HepG2 (cell line): ENCODE data around the gene ALG14. TPM values are rescaled to one million over a fixed set of nuclear protein-coding genes. Genes with fewer than 3 reads are reported as not detected.

ENCODE experiments used
- ATAC-seq: fragments of 200-7000 bp; cut with Tn5 transposase; 3 replicates; pipeline ENCODE4 v1.9.1; 2020; ENCODE audit warnings: mild to moderate bottlenecking, moderate library complexity
- BruUV-seq: library from RNA; stranded (reverse); fragments of 400-500 nt; replicated peaks from 2 replicates; lab custom pipeline; 2021; lab: Mats Ljungman, UMichigan
- CTCF ChIA-PET: fragments of 300-600 bp; formaldehyde crosslinking; extraction: SDS; loops from one replicate; lab custom pipeline; 2021; ENCODE audit warnings: low total read pairs, inconsistent platforms, low intra/inter-chr PET ratio; lab: Yijun Ruan, JAX
- POLR2A ChIA-PET: fragments of 350-600 bp; sonication (Branson Sonifier 250); formaldehyde crosslinking; loops from one replicate; lab custom pipeline; 2020; ENCODE audit warnings: antibody characterized with exemption, inconsistent platforms; lab: Yijun Ruan, JAX
- DNase-seq: peaks from one replicate; pipeline ENCODE4 v3.0.0-alpha.2; 2015; ENCODE audit warnings: low spot score
- FAIRE-seq: peaks from 3 replicates; lab custom pipeline; 2011; peaks lifted over from hg19 to GRCh38; lab: Jason Lieb, UNC
- H2AFZ ChIP-seq: one replicate; pipeline ENCODE4 v1.6.1; 2011; ENCODE audit warnings: low read length, inconsistent platforms
- H3K27ac ChIP-seq: fragments of 300-600 bp; 3 replicates; pipeline ENCODE4 v1.8.0; 2011; ENCODE audit warnings: mixed run types, mild to moderate bottlenecking, mixed read lengths, low read length, inconsistent platforms; ENCODE audit not compliant: insufficient read depth; ENCODE audit errors: extremely low read length
- H3K27me3 ChIP-seq, 2 experiments: fragments of 200-600 bp in 1 of 2; 2 replicates in 1 of 2; 3 replicates in 1 of 2; pipeline versions ENCODE4 v1.6.0 to v1.8.0; 2011; ENCODE audit warnings: low read length in 2 of 2, mild to moderate bottlenecking in 2 of 2, moderate library complexity in 2 of 2, inconsistent platforms in 1 of 2; ENCODE audit not compliant: insufficient read depth in 2 of 2, control insufficient read depth in 1 of 2
- H3K36me3 ChIP-seq, 2 experiments: fragments of 200-600 bp in 1 of 2; replicated peaks in 1 of 2; 2 replicates in 1 of 2; 3 replicates in 1 of 2; pipeline versions ENCODE4 v1.5.1 to v1.8.0; 2011; ENCODE audit warnings: low read length in 2 of 2, inconsistent platforms in 1 of 2; ENCODE audit not compliant: insufficient read depth in 2 of 2, control insufficient read depth in 1 of 2
- H3K4me1 ChIP-seq: 2 replicates; pipeline ENCODE4 v1.5.1; 2012; ENCODE audit warnings: low read length, inconsistent platforms; ENCODE audit not compliant: insufficient read depth
- H3K4me2 ChIP-seq: 2 replicates; pipeline ENCODE4 v1.6.0; 2011; ENCODE audit warnings: low read depth, low read length, inconsistent platforms
- H3K4me3 ChIP-seq, 3 experiments: fragments of 200-600 bp in 1 of 3; sonication (generic), shearing (Covaris generic) in 1 of 3; replicated peaks in 1 of 3; 2 replicates each; pipeline ENCODE4 v1.5.1; 2011 to 2016; ENCODE audit warnings: low read length in 3 of 3, inconsistent platforms in 2 of 3, low read depth in 2 of 3, mild to moderate bottlenecking in 2 of 3, control low read depth in 1 of 3, mixed read lengths in 1 of 3; ENCODE audit not compliant: insufficient read depth in 1 of 3
- H3K79me2 ChIP-seq: one replicate; pipeline ENCODE4 v1.6.1; 2011; ENCODE audit warnings: low read length, inconsistent platforms; ENCODE audit not compliant: insufficient read depth
- H3K9ac ChIP-seq: 2 replicates; pipeline ENCODE4 v1.6.0; 2011; ENCODE audit warnings: mild to moderate bottlenecking, low read depth, low read length, inconsistent platforms; ENCODE audit not compliant: insufficient read depth
- H3K9me3 ChIP-seq: 2 replicates; pipeline ENCODE4 v1.5.1; 2012; ENCODE audit warnings: mild to moderate bottlenecking, low read length
- H4K20me1 ChIP-seq: 2 replicates; pipeline ENCODE4 v1.6.0; 2011; ENCODE audit warnings: inconsistent platforms, mild to moderate bottlenecking, low read length, moderate library complexity; ENCODE audit not compliant: insufficient read depth
- ARID5B ChIP-seq: IDR thresholded peaks from 2 replicates; pipeline ENCODE4 v1.4.0; 2020; ENCODE audit warnings: mild to moderate bottlenecking, missing genetic modification reagents
- NFE2L2 ChIP-seq: fragments of 150-350 bp; IDR thresholded peaks from 2 replicates; pipeline ENCODE4 v1.6.1; 2014; ENCODE audit warnings: low read length
- THRA ChIP-seq: sonication (generic); formaldehyde crosslinking; IDR thresholded peaks from 2 replicates; pipeline ENCODE4 v1.4.0; 2020; ENCODE audit warnings: missing genetic modification reagents, borderline replicate concordance
- ZKSCAN8 ChIP-seq: IDR thresholded peaks from 2 replicates; pipeline ENCODE4 v1.6.1; 2016; ENCODE audit warnings: borderline replicate concordance, missing genetic modification reagents, missing compliant biosample characterization
- ZNF383 ChIP-seq: sonication (generic); formaldehyde crosslinking; IDR thresholded peaks from 2 replicates; pipeline ENCODE4 v1.4.0; 2020; ENCODE audit warnings: missing genetic modification reagents, mild to moderate bottlenecking, borderline replicate concordance
- ZSCAN21 ChIP-seq: sonication (generic); formaldehyde crosslinking; IDR thresholded peaks from 2 replicates; pipeline ENCODE4 v1.8.0; 2022; ENCODE audit warnings: mild to moderate bottlenecking, missing genetic modification reagents, moderate library complexity, borderline replicate concordance
- ZXDC ChIP-seq: sonication (generic); formaldehyde crosslinking; IDR thresholded peaks from 2 replicates; pipeline ENCODE4 v1.5.0; 2020; ENCODE audit warnings: mild to moderate bottlenecking, missing genetic modification reagents
- WGBS: methylation state at CpG from one replicate; pipeline ENCODE4 v1.1.6; 2017; ENCODE audit warnings: low lambda C conversion rate; 5-methylcytosine and 5-hydroxymethylcytosine counted together
- in situ Hi-C: cut with HindIII; loops from 2 replicates; pipeline ENCODE4 v1.10.0; 2017; ENCODE audit warnings: low pct_unique_long_range_greater_than_20kb; ENCODE audit not compliant: extremely low pct_ligation_motif_present
- intact Hi-C: fragments of 100-400 bp; cut with micrococcal nuclease; formaldehyde crosslinking; loops from one replicate; pipeline ENCODE4 v1.10.0; 2022; ENCODE audit not compliant: unreplicated experiment
- polyA plus RNA-seq, 8 experiments: library from polyadenylated mRNA; depleted of rRNA in 3 of 8; stranded (reverse) in 7 of 8; unstranded in 1 of 8; fragments of >200 nt; fragmentation: Illumina TruSeq in 4 of 8; extraction: Trizol in 4 of 8; gene quantifications; 2 replicates each; pipeline versions ENCODE4 v1.2.1 to v1.2.3, GENCODE V29; 2011 to 2016; ENCODE audit warnings: low read depth in 4 of 8, missing spikeins in 1 of 8, mixed read lengths in 1 of 8; ENCODE audit not compliant: insufficient read depth in 1 of 8
- total RNA-seq, 5 experiments: library from RNA; depleted of rRNA; stranded (reverse); fragments of >200 nt; fragmentation: Illumina TruSeq; extraction: Trizol; gene quantifications; 2 replicates each; pipeline ENCODE4 v1.2.3, GENCODE V29; 2016; ENCODE audit warnings: low read depth in 1 of 5
- TF ChIP-seq, protein P1 (sequence below): sonication (generic); formaldehyde crosslinking; IDR thresholded peaks from 2 replicates; pipeline ENCODE4 v1.5.0; 2020; ENCODE audit warnings: mild to moderate bottlenecking, low read depth, missing genetic modification reagents, borderline replicate concordance

The ALG14 gene
- total and polyA plus RNA-seq, 2 of the 13 experiments (the other 11 are each of a cell fraction or from before 2014, with no cell fraction given) = 4.5 to 12.7 TPM

- TF ChIP-seq ARID5B (CRISPR knock-in tag) = peak; percentile 43; the same call in 1 of the 2 replicates
- TF ChIP-seq, protein P1, sequence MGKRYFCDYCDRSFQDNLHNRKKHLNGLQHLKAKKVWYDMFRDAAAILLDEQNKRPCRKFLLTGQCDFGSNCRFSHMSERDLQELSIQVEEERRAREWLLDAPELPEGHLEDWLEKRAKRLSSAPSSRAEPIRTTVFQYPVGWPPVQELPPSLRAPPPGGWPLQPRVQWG = no peak
Measured at GRCh38 chr1:95043141-95043980, 29.4 kb downstream of the ALG14 start (continued).

GRCh38 chr1:95042286-95042685, 30.5 kb downstream of the ALG14 start:
- no peaks in the 10 kb centered on the region for H3K79me2 ChIP-seq
- no peaks in the 10 kb centered on the region for H3K9me3 ChIP-seq
- intact Hi-C loops = loop anchor here (5.0 kb wide), 2 partner anchors 80 to 235 kb away; no protein-coding TSS in a partner anchor
- ATAC-seq = no peak
- no peaks in the 10 kb centered on the region for H3K36me3 ChIP-seq
- ChIA-PET CTCF (interaction anchor here (0.9 to 5.2 kb wide), 3 partner anchors 116 to 188 kb away, joined by 3 to 120 read pairs (median 22); partner anchors contain the start of gene CNN3), POLR2A (interaction anchor here (0.7 to 1.3 kb wide), 4 partner anchors 115 to 192 kb away, joined by 4 to 6 read pairs (median 4); partner anchors contain the start of genes CNN3 and RWDD3)
- no peaks in the 10 kb centered on the region for H4K20me1 ChIP-seq
- no peaks in the 10 kb centered on the region for H3K27me3 ChIP-seq
- FAIRE-seq = no peak
- DNase-seq = no peak
- WGBS = 89% methylated on average over 3 of the region's 3 CpGs
- H3K4me2 ChIP-seq = no peak overlapping the region
- H3K4me1 ChIP-seq = peaks cover 17% of the 10 kb centered on the region
- H3K4me3 ChIP-seq = no peak overlapping the region
- in situ Hi-C loops = loop anchor here (5.0 to 25.0 kb wide), 3 partner anchors 120 to 505 kb away; partner anchors contain the start of gene F3
- H3K27ac ChIP-seq = no peak overlapping the region
- BruUV-seq = no TSS peak
- no peak overlapping the region for H2AFZ ChIP-seq
- H3K9ac ChIP-seq = no peak overlapping the region
- TF ChIP-seq ZXDC (CRISPR knock-in tag) = no peak
- TF ChIP-seq ZSCAN21 = no peak
- TF ChIP-seq ZKSCAN8 (CRISPR knock-in tag) = no peak
- TF ChIP-seq THRA = no peak
- no peak for TF ChIP-seq ZNF383
- TF ChIP-seq NFE2L2 = no peak
